Stimulated activated CD8-positive, alpha-beta memory T cell treated with anti-CD3 and anti-CD28 coated beads, Interleukin-7, amount 100 ng/mL, for 1 hour (primary cell): Measurements from ENCODE around the gene IGFBP1.
A peak's percentile ranks its signal among the peaks of the same experiment; 100 is the strongest.

Experiments used
- DNase-seq, 2 donors: peaks; one replicate each; pipeline ENCODE4 v3.0.0-alpha.2; 2020; ENCODE audit warnings: low read depth in 2 of 2

Gene IGFBP1

DNA sequence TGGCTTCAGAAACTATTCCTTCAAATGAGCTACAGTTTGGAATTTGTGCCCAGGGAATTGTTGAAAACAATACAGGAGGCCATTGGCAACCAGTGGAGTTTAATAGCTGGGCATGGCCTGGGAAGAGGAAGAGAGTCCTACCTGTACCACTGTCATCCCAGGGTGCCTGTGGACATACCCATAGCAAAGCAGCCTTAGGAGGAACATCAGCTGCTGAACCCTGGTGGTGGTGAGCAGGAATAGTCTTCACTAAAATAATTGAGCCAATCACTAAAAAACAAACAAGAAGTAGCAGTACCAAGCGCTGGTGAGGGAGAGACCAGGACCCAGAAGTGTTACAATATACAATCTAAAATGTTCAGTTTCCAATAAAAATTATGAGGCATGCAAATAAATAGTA, 14.5 kb downstream of the IGFBP1 start:
- no peak for DNase-seq

DNA sequence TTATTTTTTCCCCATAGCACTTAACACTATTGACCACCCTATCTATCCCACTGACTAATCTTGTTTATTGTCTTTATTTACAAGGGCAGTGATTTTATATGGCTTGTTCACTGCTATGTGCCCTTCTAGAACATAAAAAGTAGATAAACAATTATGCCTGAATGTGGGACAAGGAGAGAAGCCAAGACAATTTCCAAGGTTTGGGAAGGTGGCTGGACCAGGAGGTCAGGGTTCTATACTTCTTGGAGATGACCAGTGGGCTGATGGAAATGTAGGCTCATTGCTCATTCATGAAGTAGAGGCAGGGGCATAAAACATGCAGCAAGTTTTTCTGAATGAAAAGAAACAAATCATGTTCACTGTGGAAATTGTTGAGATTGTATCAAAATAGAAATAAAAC, 21.3 kb downstream of the IGFBP1 start:
- DNase-seq = no peak

DNA sequence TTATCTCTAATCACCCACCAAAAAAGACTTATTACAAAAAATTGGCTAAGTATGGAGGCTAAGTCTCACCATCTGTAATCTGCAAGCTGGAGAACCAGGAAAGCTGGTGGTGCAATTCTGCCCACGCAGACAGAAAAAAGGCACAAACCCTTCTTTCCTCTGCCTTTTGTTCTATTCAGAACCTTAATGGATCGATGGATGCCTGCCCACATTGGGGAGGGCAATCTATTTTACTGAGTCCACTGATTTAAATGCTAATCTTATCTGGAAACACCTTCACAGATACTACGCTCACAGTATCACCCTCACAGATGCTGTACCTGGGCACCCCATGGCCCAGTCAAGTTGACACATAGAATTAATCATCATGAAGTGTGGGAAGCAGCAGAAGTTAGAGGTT, 22.6 kb downstream of the IGFBP1 start:
- DNase-seq = no peak

DNA sequence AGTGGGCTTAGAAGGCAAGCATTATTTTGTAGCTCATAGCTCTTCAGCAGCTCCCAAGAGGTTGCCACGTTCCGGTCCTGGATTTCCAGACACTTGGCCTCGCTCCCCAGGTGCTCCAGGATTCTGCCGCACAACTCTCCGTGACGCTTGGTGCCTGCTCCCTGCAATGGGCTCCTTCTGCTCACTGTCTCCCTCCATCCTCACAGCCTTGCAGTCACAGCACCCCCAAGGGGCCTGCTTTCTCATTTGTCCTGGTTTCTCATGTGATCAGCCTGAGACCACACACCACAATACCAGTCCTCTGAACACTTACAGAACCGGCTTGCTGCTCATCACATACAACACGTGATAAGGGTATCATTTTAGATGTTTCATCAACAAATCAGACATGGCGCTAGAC, 23.0 kb downstream of the IGFBP1 start:
- no peak for DNase-seq

DNA sequence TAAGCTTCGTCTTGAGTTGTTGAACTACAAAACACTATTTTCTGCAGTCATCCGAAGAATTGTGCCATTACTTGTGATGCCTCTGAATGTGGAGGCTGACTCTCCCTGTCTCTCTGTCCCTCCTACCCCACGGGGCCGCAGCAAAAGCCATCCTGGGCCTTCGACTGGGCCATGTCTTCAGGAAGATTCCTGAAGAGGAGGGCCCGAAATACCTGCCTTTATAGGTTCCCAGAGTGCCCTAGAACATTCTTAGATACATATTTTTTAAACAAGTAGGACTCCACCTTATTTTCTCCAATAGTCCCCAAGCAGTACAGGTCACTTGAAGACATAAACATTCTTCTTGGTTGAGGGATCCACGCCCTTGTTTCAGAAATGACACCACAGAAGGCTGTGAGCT, 24.7 kb downstream of the IGFBP1 start:
- no peak for DNase-seq

DNA sequence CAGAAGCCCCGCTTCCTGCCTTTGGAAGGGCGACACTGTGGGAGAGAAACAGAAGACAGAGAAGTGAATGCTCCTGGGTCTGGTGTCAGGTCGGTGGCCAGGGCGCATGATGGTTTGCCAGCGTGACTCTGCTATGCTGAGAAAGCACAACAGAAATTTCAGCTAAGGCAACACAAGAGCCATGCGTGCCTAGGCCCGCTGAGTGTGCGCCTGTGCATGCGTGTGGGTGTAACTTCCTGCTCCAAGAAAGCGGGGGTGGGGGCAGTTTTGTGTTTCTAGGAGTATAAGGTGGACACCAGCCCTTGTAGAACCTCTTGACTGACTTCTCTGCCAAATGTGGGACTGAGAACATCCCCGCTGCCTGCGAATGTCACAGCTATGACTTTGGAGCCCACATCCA, 26.6 kb downstream of the IGFBP1 start:
- DNase-seq = no peak

DNA sequence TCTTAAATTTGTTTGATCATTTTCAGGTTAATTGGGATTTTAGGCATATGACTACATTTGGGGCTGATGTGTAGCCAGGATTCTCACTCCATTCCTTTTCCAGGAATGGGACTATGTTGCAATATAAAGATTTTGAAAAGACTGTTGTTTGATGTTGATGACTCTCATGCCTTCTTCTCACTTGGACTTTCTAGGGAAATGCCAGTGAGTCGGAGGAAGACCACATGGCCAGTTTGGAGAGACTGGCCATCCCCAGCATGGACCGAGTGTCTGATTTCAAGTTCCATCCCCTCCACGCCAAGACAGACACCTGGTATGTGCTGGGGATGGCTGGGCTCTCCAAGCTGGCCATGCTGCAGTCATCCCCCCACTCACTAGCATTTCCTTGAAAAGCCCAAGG, 27.3 kb downstream of the IGFBP1 start:
- no peak for DNase-seq

DNA sequence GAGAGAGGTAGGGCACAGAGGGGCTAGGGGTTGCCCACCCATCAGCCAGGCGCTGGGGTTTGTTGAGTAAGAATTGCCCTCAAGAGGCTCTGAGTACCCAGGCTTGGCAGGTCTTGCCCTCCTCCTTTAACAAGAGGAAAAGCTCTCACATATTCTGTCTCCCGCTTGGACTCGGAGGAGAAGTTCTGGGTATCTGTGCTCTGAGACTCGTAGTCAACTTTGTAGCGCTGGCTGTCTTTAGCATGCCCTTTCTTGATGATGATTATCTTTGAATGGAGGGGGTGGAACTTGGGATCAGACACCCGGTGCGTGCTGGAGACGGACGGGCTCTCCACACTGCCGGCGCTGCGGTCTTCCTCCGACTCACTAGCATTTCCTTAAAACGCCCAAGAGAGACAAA, 28.8 kb downstream of the IGFBP1 start:
- no peak for DNase-seq

DNA sequence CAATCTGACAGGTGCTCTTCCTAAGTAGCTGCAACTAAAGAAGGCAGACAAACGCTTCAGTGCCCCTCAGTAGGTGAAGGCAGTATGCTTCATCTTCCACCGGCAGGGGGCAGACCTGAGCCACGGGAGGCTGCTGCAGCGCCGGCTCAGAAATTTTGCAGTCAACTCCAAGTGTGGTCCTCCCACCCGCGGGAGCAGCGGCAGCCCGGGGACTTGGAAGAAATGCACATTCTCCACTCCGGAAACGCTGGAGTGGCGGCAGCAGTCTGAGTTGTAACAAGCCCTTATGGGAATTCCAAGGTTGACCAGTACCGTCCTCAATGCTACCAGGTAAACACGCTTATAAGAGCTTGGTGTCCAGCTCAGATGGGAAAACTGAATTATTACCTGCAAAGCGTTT, 29.4 kb downstream of the IGFBP1 start:
- peak; percentile 36 to 56 for DNase-seq

DNA sequence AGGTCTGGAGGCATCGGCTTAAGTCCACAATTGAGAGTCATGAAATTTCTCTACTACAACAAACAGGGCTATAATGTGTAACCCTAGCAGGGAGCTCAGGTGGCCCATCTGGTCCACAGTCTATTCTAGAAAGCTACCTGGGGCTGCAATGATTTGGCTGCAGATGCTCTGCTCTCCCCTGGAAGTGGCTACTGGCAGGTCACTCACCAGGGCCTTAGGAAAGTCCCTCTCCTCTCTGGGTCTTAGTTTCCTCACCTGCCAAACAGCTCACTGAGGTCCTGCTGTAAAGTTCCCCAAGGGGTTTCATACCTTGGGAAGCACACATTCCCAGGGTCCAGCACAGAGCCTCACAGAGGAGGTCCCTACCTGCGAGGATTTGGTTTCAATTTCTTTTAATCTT, 30.3 kb downstream of the IGFBP1 start:
- no peak for DNase-seq

DNA sequence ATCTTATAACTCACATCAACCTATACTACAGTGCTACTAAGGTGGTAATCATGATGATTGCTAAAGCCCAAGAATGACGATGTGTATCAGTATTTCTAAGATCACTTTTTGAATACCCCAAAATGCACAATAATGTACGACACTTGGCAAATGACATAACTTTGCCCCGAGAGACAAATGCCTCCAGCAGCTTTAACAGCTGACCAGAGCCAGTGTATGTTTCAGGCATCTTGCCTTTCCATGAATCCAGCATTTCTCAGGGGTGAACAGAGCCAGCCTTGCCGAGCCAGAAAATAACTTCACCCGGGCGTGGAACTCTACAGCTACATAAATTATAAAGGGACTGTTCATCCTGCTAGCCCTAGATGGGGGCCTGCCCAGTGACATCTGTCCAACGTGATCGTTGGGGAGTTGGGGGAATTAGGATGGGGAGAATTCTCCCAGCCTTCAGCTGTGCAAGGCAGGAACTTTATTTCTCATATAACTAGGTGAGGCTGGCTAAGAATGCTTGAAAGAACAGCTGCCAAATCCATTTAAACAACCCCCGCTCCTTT, 31.0 kb downstream of the IGFBP1 start:
- DNase-seq = no peak

DNA sequence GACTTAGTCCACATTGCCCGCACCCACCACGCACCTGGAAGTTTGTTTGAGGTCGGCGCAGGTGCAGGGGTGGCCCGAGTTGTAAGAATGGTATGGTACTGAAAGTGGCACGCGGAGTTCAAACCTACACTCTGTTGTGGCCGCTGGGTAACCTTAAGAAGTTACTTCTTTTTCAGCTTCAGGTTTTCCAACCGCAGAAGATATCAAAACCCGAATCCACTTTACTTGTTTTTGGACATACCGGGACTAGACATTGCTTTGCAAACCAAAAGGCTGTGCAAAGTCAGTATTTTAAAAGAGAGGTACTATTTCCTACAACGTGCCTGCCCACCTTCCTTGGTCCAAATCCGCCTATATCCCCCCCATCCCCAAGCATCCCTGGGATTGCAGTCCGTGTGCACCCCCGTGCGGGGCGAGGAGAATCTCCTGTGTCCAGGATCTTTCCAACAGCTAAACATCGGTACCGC, 31.7 kb downstream of the IGFBP1 start:
- no peak for DNase-seq

DNA sequence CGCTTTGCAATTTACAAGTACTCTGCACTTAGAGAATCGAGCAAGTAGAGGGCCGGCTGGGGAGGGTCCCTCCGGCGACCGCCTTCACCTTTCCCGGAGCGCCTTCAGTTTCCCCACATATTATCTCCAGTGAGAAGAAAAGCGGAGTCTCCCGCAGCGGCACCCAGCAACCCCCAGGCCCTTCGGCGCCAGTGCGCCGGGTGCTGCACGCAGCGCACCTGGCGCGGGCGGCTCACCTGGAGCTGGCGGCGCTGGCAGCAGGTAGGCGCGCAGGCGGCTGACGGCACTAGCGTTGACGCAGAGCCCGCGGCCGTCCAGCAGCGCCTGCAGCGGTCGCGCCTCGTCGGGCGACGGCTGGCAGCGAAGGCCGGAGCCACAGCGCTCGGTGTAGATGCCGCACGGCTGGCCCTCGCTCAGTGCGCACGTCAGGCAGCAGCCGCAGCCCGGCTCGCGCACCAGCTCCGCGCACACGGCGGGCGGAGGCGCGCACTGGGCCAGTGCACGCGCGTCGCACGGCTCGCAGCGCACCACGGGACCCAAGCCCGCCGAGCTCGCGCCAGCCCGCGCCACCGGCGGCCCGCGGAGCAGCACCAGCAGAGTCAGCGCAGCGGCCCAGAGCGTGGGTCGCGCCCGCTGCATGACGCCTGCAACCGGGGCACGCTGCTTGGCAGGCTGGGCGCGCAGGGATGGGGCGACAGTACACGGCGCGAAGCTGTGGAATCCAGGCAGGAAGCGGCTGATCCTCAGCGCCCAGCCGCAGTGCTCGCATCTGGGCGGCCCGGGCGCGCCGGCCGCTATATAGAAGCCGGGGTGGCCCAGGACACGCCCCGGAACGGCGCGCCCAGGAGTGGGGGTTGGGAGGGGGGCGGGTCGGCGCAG, 32.5 kb downstream of the IGFBP1 start, which contains the start of gene IGFBP3:
Gene IGFBP3 (minus strand): TSS at position 771 of the 879 bp plus-strand sequence. CDS start 132 bp downstream, at position 639.
- no peak for DNase-seq

DNA sequence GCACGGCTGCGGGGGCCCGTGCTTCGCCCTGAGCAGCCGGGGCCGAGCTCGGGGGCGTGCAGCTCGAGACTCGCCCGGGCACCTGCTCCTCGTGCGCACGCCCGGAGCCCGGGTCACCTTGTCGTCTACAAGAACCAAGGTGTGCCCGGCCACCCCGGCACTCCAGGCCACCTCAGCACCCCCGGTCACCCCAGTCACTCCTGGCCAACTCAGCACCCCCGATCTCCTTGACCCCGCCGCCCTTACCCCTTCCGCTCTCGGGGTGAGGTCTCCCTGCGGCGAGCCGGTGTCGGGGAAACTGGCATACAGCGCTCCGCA, 33.1 kb downstream of the IGFBP1 start:
- DNase-seq = no peak

DNA sequence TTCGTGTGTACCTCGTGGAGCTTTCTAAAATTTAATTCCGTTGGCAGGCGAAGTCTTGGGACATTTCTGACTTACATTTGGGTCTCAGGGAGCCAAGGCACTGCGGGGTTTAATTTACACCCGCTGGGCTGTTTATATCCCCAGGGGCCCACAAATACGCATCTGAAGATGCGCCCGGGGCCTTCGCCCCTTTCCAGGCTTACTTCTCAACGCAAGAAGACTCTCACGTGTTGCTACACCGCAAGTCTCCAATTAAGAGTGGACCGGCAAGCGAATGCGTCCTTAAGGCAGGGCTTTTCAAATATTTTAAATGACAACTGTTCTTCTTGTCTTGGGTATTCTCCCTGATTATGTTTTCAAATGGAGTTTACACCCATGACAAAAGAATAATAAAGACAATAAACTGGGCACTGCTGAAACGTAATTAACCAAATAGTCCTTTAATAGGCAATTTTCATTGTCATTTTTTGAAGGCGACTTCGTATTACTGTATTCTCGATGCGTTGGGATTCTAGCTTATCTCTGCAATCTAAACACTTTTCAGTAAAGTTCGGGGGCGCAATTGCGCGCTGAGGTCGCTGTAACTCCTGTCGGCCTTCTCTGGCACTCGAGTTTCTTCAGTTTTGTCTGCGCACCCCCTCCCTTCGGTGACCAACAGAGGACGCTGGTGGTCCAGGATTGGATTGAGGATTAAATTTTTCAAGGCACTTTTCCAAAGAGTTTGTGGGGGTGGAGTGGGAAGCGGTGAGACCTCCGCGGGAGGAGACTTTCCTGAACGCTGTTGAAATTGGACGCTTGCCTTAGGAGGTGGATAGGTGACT, 33.6 kb downstream of the IGFBP1 start:
- no peak for DNase-seq

DNA sequence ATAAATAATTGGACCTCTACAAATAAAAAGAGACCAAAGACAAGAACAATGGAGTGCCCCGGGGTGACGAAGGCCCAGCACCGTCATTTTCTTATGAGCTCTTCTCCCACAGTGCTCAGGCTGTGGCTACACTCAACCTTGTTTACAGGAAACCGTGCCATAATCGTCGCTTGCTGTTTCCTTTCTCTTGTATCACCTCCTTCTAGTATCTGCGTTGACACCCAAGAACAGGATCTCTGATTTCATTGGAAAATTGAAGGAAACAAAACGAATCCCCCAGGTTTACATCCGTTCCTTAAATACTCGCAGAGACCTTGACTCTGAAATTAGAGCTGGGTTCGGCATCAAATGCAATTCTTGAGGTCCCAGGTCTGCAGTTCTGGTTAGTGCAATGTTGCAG, 34.5 kb downstream of the IGFBP1 start:
- no peak for DNase-seq

DNA sequence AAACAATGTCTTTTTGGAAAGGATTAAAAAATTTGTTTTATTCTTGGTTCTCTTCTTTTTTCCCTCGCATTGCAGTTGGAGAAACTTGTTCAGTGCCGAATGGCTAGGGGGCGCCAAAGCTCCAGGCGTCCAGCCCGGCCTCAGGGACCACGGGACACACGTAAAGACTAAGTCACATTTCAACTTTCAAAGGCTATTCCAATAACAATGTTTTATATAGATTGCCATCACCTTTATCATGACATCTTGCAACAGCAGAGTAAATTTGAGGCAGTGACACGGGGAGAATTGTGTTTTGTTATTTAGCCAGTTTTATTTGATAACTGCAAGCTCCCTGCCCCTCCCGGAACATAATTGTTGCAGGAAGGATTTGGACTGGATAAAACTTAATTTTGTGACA, 35.0 kb downstream of the IGFBP1 start:
- DNase-seq = no peak

DNA sequence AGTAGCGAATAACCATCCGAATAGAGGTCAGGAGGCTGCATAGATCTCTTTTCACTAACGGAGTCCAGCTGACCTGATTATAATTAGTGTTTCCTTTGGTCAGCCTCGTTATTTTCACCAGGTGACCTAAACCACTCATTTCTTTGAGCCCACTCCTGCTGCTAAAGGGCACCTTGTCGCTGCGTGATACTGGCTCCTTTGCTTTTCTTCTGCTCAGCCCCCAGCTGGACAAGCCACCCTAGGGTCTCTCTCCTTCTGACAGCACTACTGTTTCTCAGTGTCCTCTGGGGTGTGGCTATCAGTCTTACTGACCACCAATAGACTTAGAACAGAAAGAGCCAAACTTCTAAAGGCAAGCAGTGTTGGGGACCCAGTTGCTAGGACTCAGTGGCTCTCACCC, 35.5 kb downstream of the IGFBP1 start:
- no peak for DNase-seq

DNA sequence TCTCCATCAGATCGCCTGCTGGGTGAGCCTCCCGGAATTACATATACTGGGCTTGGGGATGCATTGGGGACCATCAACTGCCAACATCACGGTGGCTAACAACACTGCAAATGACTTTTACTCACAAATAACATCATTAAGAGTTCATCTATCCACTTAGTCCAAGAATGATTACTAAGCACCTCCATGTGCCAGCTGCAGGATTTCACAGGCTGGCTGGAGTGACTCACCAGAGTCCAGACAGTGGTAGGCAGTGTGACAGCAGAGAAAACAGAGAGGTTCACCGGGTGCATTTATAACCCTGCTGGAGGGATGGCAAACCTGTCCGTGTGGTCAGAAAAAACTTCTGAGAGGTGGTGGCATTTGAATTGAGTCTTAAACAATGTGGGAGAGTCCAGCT, 36.0 kb downstream of the IGFBP1 start:
- DNase-seq = no peak

DNA sequence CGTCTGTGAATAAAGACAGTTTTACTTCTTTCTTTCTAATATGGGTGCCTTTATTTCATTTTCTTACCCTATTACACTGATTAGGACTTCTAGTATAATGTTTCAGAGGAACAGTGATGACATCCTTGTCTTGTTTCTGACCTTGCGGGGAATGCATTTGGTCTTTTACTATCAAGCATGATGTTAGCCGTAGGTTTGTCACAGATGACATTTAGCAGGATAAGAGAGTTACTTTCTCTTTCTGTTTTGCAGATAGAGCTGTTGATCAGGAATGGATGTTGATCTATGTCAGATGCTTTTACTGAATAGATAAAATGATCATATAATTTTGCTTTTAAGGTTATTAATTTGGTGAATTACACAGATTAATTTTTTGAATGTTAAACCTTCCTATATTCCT, 39.4 kb downstream of the IGFBP1 start:
- no peak for DNase-seq

DNA sequence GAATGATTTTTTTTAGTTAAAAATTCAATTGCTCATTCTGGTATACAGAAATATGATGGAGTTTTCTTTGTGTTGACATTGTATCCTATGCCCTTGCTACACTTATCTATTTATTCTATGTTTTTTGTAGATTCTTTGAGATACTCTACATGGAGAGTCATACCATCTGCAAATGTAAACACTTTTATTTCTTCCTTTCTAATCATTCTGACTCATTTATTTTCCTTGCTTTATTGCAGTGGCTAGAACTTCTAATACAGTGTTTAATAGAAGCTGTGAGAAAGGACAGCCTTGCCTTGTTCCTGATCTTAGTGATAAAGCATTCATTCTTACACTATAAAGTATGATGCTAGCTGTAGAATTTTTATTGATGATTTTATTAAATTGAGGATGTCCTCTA, 42.7 kb downstream of the IGFBP1 start:
- no peak for DNase-seq

DNA sequence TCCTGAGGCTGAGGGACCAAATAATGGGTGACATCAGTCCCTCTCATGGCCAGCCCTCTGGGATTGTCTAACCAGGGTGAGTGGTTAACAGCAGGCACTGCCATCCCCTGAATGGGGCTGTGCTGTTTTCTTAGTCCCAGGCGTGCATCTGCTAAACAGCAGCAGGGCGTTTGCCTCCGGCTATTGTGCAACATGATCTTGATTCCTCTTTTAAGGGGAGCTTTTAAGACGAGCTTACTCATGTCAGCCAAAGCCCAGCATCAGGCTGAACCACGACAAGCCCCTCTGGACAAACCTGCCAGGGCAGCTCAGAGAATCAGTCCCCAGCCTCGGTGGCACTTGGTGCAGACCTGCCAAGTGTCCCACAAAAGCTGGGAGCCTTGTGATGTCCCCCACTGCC, 49.0 kb downstream of the IGFBP1 start:
- DNase-seq = no peak

DNA sequence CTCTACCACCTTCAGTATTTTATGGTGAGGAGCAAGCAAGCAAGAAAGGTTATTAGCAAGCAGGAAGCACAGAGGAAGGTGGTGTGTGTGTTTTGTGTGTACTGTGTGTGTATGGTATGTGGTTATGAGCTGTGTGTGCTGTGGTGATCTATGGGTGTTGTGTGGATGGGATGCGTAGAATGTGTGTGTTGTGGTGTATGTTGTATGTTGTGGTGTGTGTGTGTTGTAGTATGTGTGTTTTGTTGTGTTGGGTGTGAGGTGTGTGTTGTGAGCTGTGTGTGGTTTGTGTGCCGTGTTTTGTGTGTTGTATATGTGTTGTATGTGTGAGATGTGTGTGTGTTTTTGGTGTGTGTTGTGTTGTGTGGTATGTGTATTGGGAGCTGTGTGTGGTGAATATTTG, 49.6 kb downstream of the IGFBP1 start:
- DNase-seq = no peak
